Stimulated activated effector memory CD8-positive, alpha-beta T cell treated with anti-CD3 and anti-CD28 coated beads, Interleukin-12 subunit alpha, Interleukin-12 subunit beta, amount 100 ng/mL, for 72 hours (primary cell): ENCODE measurements around the gene TJP1.
"Not testable (repeated sequence)": the region's sequence is repeated elsewhere in the genome, so short reads cannot be mapped to it uniquely, and the experiment has no call there.

Experiments
- ATAC-seq: fragments of 150-1000 bp; cut with Tn5 transposase; 2 replicates; pipeline ENCODE4 v1.10.0; 2021
- DNase-seq, 2 donors: peaks; one replicate each; pipeline ENCODE4 v3.0.0; 2021 to 2022; ENCODE audit warnings: low spot score in 2 of 2
- H3K27ac Mint-ChIP-seq: one replicate; pipeline ENCODE4 v1.8.0; 2022; ENCODE audit warnings: mild to moderate bottlenecking, mixed read lengths
- H3K36me3 Mint-ChIP-seq: one replicate; pipeline ENCODE4 v1.8.0; 2022; ENCODE audit warnings: mild to moderate bottlenecking, mixed read lengths
- H3K4me1 Mint-ChIP-seq: one replicate; pipeline ENCODE4 v1.8.0; 2022; ENCODE audit warnings: mixed read lengths
- H3K4me3 Mint-ChIP-seq: one replicate; pipeline ENCODE4 v1.8.0; 2022; ENCODE audit warnings: mild to moderate bottlenecking, mixed read lengths
- H3K9me3 Mint-ChIP-seq: one replicate; pipeline ENCODE4 v1.8.0; 2022; ENCODE audit warnings: mixed read lengths

Gene TJP1

GRCh38 chr15:29730471-29730870, 91.8 kb downstream of the TJP1 start:
- not testable (repeated sequence) for ATAC-seq, H3K9me3 Mint-ChIP-seq, H3K36me3 Mint-ChIP-seq, H3K4me1 Mint-ChIP-seq, H3K27ac Mint-ChIP-seq, H3K4me3 Mint-ChIP-seq, DNase-seq

- H3K9me3 Mint-ChIP-seq, result peaks cover 2% of the 10 kb centered on the region
- H3K27ac Mint-ChIP-seq, result no peak overlapping the region
- no peak for DNase-seq
- no peak for ATAC-seq
- H3K4me1 Mint-ChIP-seq, result no peaks in the 10 kb centered on the region
- no peaks in the 10 kb centered on the region for H3K36me3 Mint-ChIP-seq
- H3K4me3 Mint-ChIP-seq, result no peak overlapping the region
Measured at GRCh38 chr15:29728418-29728817, 93.8 kb downstream of the TJP1 start.

- no peak for ATAC-seq
- Mint-ChIP-seq H3K4me1 (no peaks in the 10 kb centered on the region), H3K4me3 (no peak overlapping the region), H3K9me3 (peaks cover 7% of the 10 kb centered on the region), H3K27ac (no peak overlapping the region), H3K36me3 (no peaks in the 10 kb centered on the region)
- no peak for DNase-seq
Measured at GRCh38 chr15:29727871-29728270, 94.4 kb downstream of the TJP1 start.

GRCh38 chr15:29726553-29726952, 95.7 kb downstream of the TJP1 start:
- no peak for DNase-seq
- ATAC-seq, result no peak
- H3K9me3 Mint-ChIP-seq, result peaks cover 16% of the 10 kb centered on the region
- H3K27ac Mint-ChIP-seq, result no peak overlapping the region
- no peak overlapping the region for H3K4me3 Mint-ChIP-seq
- no peaks in the 10 kb centered on the region for H3K4me1 Mint-ChIP-seq
- H3K36me3 Mint-ChIP-seq, result no peaks in the 10 kb centered on the region

- no peak for DNase-seq
- H3K27ac Mint-ChIP-seq, result no peak overlapping the region
- H3K36me3 Mint-ChIP-seq, result no peaks in the 10 kb centered on the region
- no peak overlapping the region for H3K4me3 Mint-ChIP-seq
- peaks cover 20% of the 10 kb centered on the region for H3K9me3 Mint-ChIP-seq
- H3K4me1 Mint-ChIP-seq, result no peaks in the 10 kb centered on the region
- ATAC-seq, result no peak
Measured at GRCh38 chr15:29724026-29724425, 98.2 kb downstream of the TJP1 start.

- no peaks in the 10 kb centered on the region for H3K36me3 Mint-ChIP-seq
- H3K27ac Mint-ChIP-seq, result no peak overlapping the region
- H3K4me3 Mint-ChIP-seq, result no peak overlapping the region
- no peak for ATAC-seq
- no peaks in the 10 kb centered on the region for H3K9me3 Mint-ChIP-seq
- no peak for DNase-seq
- H3K4me1 Mint-ChIP-seq, result no peaks in the 10 kb centered on the region
Measured at GRCh38 chr15:29713784-29714183, 108.5 kb downstream of the TJP1 start.

- H3K36me3 Mint-ChIP-seq, result no peaks in the 10 kb centered on the region
- H3K4me3 Mint-ChIP-seq, result no peak overlapping the region
- no peak overlapping the region for H3K27ac Mint-ChIP-seq
- H3K9me3 Mint-ChIP-seq, result no peaks in the 10 kb centered on the region
- H3K4me1 Mint-ChIP-seq, result no peaks in the 10 kb centered on the region
- DNase-seq (no peak), ATAC-seq (no peak)
Measured at GRCh38 chr15:29712149-29712885, 110.0 kb downstream of the TJP1 start.

GRCh38 chr15:29711531-29711930, 110.7 kb downstream of the TJP1 start:
- DNase-seq (no peak), ATAC-seq (no peak)
- Mint-ChIP-seq H3K4me1 (no peaks in the 10 kb centered on the region), H3K9me3 (no peaks in the 10 kb centered on the region), H3K4me3 (no peak overlapping the region), H3K36me3 (no peaks in the 10 kb centered on the region), H3K27ac (no peak overlapping the region)

- H3K27ac Mint-ChIP-seq, result no peak overlapping the region
- H3K4me3 Mint-ChIP-seq, result no peak overlapping the region
- H3K9me3 Mint-ChIP-seq, result no peaks in the 10 kb centered on the region
- H3K4me1 Mint-ChIP-seq, result no peaks in the 10 kb centered on the region
- no peaks in the 10 kb centered on the region for H3K36me3 Mint-ChIP-seq
- DNase-seq, result no peak
- no peak for ATAC-seq
Measured at GRCh38 chr15:29708519-29708918, 113.7 kb downstream of the TJP1 start.

- no peak for DNase-seq
- Mint-ChIP-seq H3K4me3 (no peak overlapping the region), H3K36me3 (no peaks in the 10 kb centered on the region), H3K9me3 (no peaks in the 10 kb centered on the region), H3K27ac (no peak overlapping the region), H3K4me1 (no peaks in the 10 kb centered on the region)
- ATAC-seq, result no peak
Measured at GRCh38 chr15:29704950-29705597, 117.2 kb downstream of the TJP1 start.

GRCh38 chr15:29701151-29701550, 121.1 kb downstream of the TJP1 start:
- Mint-ChIP-seq H3K27ac (no peak overlapping the region), H3K4me1 (no peaks in the 10 kb centered on the region), H3K4me3 (no peak overlapping the region), H3K36me3 (no peaks in the 10 kb centered on the region), H3K9me3 (no peaks in the 10 kb centered on the region)
- DNase-seq (no peak), ATAC-seq (no peak)

GRCh38 chr15:29700296-29700695, 122.0 kb downstream of the TJP1 start:
- Mint-ChIP-seq H3K36me3 (no peaks in the 10 kb centered on the region), H3K27ac (no peak overlapping the region), H3K9me3 (no peaks in the 10 kb centered on the region), H3K4me1 (no peaks in the 10 kb centered on the region), H3K4me3 (no peak overlapping the region)
- DNase-seq (no peak), ATAC-seq (no peak)

GRCh38 chr15:29699791-29700190, 122.5 kb downstream of the TJP1 start:
- H3K4me3 Mint-ChIP-seq, result no peak overlapping the region
- no peak overlapping the region for H3K27ac Mint-ChIP-seq
- no peaks in the 10 kb centered on the region for H3K36me3 Mint-ChIP-seq
- no peaks in the 10 kb centered on the region for H3K4me1 Mint-ChIP-seq
- H3K9me3 Mint-ChIP-seq, result no peaks in the 10 kb centered on the region
- DNase-seq (no peak), ATAC-seq (no peak)

- H3K27ac Mint-ChIP-seq, result no peak overlapping the region
- DNase-seq (no peak), ATAC-seq (no peak)
- H3K36me3 Mint-ChIP-seq, result no peaks in the 10 kb centered on the region
- peaks cover 8% of the 10 kb centered on the region for H3K9me3 Mint-ChIP-seq
- H3K4me3 Mint-ChIP-seq, result no peak overlapping the region
- H3K4me1 Mint-ChIP-seq, result no peaks in the 10 kb centered on the region
Measured at GRCh38 chr15:29698030-29698701, 124.1 kb downstream of the TJP1 start.

- ATAC-seq (no peak), DNase-seq (no peak)
- H3K4me3 Mint-ChIP-seq, result no peak overlapping the region
Measured at GRCh38 chr15:29696950-29697738, 125.1 kb downstream of the TJP1 start.

More at GRCh38 chr15:29696950-29697738, 125.1 kb downstream of the TJP1 start:
- no peak overlapping the region for H3K27ac Mint-ChIP-seq
- H3K4me1 Mint-ChIP-seq, result no peaks in the 10 kb centered on the region
- peaks cover 8% of the 10 kb centered on the region for H3K9me3 Mint-ChIP-seq
- no peaks in the 10 kb centered on the region for H3K36me3 Mint-ChIP-seq
